GM18909 (cell line): Measurements from ENCODE around the gene NOXA1.
A peak's percentile ranks its signal among the peaks of the same experiment; 100 is the strongest.

Source experiments
- ATAC-seq: cut with Tn5 transposase; IDR thresholded peaks from one replicate; pipeline ENCODE4 v1.9.1; 2021; ENCODE audit warnings: mild to moderate bottlenecking; ENCODE audit not compliant: unreplicated experiment, poor library complexity

Gene NOXA1

DNA sequence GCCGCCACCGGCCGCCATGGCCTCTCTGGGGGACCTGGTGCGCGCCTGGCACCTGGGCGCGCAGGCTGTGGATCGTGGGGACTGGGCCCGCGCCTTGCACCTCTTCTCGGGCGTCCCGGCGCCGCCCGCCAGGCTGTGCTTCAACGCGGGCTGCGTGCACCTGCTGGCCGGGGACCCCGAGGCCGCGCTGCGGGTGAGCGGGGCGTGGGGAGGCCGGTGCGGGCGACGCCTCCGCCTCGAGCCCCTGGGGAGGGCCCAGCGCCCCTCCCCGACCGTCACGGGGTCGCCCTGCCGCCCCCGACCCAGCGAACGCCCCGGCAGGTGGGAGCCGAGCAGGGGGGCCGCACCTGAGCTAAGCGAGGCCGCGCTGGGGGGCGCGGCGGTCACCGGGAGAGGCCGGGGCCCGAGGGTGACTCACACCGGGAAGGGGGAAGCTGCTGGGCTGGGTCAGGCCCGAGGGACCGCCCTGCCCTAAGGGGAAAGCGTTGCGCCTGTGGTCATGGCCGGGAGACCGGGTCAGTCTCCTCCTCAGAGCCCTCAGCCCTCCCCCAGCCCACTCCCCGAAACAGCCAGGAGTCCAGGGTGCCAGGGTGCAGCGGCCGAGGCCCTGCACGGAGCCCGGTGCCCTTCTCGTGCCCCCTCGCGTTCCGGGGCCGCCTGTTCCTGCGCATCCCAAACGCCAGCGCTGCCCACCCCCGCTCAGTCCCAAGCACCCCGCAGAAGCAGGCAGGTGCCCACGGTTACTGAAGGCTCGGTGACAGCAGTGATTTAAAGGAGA, 510 bp downstream of the NOXA1 start:
- ATAC-seq = peak; percentile 7

DNA sequence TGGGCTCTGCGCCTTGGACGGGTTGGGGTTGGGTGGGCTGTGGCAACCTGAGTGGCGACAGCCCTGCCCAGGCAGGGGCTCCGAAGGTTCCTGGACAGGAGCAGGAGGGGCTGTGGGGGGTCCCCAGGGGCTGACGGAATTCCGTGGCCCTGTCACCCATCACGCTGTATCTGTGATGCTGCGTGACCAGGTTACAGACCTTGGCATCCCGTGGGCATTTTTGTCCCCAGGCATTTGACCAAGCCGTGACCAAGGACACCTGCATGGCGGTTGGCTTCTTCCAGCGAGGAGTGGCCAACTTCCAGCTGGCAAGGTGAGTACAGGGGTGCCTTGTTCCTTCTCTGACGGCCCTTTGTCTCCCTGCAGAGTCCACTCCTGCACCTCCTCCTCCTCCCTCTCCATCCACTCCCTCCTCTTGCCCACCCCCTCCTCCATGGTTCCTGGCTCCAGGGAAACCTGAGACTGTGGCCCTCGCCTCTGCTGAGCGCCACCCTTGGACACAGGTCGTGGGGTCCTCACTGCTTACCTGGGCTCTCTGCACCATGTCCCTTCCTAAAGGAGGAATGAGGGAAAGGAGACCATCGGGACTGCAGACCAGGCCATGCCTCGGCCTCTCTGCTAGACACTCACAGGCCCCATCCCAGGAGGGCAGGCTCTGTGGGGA, 3.0 kb downstream of the NOXA1 start:
- no peak for ATAC-seq

DNA sequence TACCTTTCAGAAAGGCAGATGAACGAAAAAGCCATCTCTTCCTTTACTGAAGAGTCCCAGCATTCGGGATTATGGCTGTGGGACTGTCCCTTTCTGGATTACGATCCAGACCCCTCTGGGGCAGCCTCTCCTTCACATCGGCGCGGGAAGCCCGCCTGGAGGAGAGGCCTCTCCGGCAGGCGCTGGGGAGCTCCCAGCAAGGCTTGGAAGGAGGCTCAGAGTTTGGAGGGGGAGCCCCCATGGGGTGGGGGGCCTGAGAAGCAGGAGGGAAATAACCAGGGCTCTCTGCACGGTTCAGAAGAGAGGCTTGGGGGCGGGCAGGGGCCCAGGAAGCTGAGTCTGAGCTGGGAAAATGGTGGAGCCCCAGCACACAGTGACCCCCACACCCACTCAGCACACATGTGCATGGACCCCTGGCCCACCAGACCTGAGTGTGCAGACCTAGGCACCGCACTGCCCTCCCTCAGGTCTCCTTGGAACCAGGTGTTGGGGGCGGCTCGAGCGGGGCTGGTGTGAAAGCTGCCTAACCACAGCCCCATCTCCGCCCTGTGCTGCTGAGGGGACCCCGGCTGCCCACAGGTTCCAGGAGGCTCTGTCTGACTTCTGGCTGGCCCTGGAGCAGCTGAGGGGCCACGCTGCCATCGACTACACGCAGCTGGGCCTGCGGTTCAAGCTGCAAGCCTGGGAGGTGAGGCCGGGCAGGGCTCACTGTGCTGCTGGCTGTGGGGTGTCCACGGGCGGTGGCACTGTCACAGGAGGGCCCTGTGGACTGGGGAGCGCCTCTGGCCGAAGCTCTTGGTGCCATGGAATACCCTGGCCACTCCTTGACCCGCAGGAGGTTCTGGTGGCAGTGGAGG, 4.5 kb downstream of the NOXA1 start:
- no peak for ATAC-seq

DNA sequence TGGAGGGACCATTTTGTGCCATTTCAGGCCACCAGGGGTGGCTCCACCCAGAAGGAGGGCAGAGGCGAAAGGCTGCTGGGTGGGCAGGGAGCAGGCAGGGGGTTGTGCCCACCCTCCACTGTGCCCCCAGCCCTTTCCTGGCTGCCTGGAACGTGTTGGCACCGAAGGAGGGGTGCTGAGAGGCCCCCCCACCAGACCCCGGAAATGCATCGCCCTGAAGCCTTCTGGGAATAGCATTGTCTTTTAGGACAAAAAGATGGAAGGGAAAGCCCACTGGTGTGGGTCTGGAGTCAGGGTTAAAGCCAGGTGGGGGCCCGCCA, 5.1 kb downstream of the NOXA1 start:
- no peak for ATAC-seq

DNA sequence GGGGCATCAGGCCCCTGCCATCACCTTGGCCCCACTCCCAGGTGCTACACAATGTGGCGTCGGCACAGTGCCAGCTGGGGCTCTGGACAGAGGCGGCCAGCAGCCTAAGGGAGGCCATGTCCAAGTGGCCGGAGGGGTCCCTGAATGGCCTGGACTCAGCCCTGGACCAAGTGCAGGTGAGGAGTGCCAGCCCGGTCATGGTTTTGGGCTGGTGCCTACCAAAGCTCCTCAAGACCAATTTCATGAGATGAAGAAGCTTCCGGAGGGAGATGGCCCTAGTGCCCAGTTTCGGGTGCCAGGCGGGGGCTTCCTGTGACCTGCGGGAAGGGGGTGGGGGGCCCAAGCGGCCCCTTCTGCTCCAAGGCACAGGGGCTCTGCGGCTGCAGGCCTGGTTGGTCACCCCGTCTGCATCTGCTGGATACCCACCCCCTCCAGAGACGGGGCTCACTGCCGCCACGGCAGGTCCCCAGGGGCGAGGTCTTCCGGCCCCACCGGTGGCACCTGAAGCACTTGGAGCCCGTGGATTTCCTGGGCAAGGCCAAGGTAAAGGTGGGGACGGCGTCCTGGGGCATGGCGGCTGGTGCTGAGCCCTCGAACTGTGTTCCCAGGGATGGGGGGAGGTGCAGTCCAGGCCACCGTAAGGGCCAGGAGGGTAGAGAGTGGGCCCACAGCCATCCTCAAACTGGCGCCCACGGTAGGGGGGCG, 5.8 kb downstream of the NOXA1 start:
- ATAC-seq = no peak

DNA sequence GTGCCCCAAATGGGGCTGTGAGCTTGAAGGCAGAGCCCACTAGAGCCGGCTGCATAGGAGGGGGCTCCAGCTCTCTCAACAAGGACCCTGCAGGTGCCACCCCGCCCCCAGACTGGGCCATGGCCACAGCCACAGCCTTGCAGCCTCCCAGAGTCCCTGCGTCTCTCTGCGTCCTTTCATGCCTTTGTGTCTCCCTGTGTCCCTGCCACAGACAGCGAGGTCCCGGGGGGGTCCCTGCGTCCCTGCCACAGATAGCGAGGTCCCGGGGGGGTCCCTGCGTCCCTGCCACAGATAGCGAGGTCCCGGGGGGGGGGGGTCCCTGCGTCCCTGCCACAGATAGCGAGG, 6.3 kb downstream of the NOXA1 start:
- no peak for ATAC-seq

DNA sequence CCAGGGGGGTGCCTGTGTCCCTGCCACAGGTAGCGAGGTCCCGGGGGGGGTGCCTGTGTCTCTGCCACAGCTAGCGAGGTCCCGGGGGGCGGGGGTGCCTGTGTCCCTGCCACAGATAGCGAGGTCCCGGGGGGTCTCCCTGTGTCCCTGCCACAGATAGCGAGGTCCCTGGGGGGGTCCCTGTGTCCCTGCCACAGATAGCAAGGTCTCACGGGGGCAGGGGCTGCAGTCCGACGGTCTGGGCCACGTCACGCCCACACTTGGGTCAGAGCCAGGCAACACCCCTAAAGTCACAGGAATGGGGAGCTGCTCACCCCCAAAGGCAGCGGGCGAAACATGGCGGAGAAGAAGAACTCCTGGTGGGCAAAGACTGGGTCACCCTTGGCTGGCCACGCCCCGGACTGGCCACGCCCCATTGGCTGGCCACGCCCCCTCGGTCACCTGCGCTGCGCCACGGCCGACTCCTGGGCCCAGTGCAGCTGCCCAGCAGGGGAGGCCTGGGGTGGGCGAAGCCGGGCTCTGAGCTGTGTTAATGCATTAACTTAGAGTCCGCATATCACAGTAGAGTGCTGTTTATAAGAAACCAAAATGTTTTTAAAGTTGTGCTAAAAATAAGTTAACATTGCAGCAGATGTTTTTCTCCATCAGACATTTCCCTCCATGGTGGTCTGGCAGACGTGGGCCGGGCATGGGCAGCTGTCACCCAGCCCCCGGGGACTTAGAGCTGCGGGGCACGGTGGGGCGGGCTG, 7.0 kb downstream of the NOXA1 start:
- no peak for ATAC-seq

DNA sequence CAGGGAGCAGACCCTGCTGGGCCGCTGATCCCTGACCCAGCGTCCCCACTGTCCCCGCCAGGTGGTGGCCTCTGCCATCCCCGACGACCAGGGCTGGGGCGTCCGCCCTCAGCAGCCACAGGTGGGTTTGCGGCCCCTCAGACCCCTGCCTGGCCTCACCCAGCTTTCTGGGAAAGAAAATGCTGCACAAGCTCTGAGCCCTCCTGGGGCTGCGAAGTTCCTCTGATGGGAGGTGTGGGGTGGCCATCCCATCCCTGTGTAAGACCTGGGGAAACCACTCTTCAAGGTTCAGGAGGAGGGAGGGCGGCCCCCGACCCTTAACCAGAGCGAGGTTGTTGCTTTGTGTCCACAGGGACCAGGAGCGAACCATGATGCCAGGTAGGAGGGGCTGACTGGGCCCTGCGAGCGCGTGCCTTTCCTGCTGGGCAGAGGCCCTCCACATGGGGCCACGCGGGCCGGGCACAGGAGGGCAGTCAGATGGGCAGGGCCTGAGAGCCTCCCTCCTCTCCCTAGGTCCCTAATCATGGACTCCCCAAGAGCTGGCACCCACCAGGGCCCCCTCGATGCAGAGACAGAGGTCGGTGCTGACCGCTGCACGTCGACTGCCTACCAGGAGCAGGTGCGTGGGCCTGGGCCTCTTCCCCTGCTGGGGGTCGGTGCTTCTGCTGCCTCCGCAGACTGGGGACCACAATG, 7.7 kb downstream of the NOXA1 start:
- no peak for ATAC-seq

DNA sequence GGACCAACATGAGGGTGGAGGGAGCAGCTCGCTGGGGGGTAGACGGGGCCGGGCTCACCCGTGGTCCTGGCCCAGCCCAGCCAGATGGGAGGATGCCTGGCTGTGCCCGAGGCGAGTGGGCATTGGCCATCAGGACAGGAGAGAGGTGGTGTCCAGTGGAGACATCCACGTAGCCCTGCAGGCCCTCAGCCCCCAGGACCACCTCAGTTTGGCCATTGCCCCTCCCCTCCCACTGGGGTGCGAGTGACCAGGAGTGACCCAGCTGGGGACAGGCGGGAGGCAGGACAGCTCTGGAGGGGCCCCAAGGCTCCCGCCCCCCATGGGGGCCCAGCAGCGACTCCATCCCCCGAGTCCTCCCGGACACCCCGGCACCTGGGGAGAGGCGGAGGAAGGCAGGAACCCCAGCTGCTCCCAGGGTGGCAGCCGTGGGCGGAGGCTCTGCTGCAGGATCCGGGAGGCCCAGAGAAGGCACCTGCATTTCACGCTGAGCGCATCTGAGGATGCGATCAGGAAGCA, 8.3 kb downstream of the NOXA1 start:
- ATAC-seq = no peak

DNA sequence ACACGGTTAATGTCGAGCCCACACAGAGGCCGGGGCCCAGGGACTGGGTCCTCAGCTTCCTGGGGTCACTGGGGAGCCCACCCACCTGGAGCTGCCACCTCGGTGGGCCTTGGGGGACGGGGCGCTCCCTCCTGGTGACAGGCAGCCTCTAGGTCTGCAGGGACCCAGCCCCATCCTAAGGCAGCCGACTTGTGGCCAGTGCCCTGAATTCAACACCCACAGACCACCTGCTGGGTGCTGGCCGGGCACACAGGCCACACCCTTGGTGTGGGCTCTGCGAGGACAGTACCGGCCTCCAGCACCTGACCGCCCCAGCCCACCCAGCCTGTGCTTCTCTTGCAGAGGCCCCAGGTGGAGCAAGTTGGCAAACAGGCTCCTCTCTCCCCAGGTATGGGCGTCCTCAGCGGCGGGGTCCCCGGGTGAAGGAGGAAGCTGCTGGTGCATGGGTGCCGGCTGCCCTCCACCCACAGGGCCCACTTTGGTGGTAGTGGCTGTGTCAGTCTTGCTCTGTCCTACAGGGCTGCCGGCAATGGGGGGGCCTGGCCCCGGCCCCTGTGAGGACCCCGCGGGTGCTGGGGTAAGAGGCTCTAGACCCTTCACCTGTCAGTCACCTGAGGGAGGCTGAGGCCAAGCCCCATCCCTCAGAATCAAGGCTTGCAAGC, 9.6 kb downstream of the NOXA1 start:
- no peak for ATAC-seq

DNA sequence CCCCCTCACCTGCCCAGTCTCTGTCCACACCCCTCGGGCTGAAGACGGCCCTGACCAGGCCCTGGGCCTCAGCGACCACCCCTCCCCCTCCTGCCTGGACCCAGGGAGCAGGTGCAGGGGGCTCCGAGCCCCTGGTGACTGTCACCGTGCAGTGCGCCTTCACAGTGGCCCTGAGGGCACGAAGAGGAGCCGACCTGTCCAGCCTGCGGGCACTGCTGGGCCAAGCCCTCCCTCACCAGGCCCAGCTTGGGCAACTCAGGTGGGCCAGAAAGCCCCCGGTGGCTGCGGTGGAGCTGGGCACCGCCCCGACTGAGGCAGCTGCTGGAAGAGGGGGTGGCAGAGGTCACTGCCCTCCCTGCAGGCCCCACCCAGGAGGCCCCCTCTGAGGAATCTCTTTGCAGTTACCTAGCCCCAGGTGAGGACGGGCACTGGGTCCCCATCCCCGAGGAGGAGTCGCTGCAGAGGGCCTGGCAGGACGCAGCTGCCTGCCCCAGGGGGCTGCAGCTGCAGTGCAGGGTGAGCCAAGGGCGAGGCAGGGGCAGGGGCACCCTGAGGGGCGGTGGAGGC, 10.2 kb downstream of the NOXA1 start:
- no peak for ATAC-seq

DNA sequence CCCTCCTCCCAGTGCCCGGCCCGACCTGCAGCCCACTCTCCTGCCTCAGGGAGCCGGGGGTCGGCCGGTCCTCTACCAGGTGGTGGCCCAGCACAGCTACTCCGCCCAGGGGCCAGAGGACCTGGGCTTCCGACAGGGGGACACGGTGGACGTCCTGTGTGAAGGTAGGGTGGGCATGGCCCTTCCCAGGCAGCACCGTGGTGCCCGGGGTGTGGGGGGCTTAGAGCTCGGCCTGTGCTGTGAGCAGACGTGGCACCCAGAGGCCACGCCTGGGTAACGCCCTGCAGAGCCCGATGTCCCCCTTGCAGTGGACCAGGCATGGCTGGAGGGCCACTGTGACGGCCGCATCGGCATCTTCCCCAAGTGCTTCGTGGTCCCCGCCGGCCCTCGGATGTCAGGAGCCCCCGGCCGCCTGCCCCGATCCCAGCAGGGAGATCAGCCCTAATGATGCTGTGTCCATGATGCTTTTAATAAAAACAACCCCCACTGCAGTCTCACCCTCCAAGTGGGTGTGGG, 10.8 kb downstream of the NOXA1 start:
- no peak for ATAC-seq

DNA sequence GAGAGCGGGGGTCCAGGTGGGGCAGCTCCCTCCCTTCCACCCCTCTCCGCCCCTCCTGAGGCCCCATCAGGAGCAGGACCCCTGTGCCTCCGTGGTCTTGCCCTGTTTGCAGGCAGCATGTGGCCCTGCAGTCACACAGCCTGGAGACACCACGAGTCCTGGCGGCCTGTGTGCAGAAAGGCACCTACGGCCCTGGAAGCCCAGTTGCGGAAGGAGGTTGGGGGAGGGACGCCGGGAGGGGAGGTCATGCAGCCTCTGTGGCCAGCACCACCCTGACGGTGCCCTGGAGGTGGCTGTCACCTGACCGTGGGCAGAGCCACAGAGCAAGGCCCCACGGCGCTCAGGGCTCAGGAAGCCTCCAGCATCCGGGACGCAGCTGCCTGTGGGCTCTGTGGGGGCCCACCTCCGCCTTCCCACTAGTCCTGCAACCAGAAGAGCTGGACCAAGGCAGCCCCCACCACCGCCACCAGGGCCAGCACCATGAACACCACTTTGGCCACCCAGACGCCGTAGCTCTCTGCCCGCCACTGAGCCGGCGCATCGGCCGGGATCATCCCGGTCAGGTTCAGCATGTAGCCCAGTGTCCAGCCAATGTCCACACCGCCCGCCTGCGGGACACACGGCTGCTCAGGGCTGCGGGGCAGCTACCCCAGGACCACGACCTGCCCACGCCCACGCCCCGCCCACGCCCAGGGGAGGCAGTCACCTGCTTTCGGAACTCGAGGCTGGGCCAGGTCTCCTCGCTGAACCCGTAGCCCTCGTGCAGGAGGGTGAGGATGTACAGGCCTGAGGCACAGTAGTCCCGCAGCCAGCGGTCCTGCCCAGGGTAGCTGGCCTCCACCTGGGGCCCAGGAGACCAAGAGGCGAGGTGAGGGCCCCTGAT, 11.5 kb downstream of the NOXA1 start:
- no peak for ATAC-seq

DNA sequence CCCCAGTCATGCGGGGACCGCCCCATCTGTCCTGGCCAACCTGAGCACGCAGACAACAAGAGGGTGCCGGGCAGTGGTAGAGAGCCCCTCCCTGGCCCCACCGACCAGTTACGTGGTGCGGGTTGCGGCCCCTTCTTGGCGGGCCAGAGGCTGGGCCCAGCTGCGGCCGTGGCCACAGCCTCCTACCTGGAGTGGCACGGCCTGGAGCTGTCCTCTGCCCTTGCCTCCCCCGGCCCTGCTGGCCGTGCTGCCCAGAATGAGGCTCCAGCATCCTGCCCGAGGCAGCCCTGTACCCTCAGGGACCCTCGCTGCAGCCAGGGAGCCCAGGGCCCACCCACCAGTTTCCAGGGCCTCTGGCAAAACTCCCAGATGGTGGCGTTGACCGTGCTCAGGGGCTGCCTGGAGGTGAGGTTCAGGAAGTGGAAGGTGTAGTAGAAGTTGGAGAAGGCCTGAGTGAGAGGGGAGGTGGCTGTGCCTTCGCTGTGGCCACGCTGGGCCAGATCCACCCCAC, 12.2 kb downstream of the NOXA1 start:
- no peak for ATAC-seq

DNA sequence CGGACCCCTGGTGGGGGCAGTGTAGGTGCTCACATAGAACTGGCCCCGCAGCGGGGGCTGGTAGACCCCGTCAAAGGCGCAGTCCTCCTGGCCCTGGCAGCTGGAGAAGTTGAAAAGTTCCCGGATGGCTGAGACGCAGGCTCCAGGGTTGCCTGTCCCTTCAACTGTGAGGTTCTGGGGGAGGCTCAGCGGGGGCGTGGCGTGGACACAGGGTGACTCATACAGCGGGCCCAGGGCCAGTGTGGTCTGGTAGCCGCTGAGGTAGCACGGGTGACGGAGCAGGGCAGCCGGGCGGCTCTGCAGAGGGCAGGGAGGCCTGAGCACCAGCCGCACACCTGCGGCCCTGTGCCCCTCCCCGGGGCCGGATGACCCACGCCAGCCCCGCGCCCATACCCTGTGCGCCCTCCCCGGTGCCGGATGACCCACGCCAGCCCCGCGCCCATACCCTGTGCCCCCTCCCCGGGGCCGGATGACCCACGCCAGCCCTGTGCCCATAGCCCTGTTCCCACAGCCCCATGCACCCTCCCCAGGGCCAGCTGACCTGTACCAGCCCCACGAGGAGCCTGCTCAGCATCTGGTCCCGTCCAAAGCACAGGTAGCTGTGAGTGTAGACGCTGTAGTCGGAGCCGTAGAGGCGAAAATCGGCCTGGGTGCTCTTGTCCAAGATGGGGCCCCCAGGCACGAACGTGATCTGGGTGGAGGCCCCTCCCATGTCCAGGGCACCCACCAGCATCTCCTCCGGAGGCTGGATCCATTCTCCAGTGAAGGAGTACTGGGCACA, 13.0 kb downstream of the NOXA1 start:
- ATAC-seq = no peak
